ENCODE data around the gene MYL7. TPM values are rescaled to one million over a fixed set of nuclear protein-coding genes. Genes with fewer than 3 reads are reported as not detected.

MYL7 gene
- total RNA-seq, 1 experiment from 2014 or later: 5.7 TPM

GRCh38 chr7:44183386-44183785 is 42.3 kb upstream of the MYL7 start:
- H3T11ph ChIP-seq (ENCODE audit: low read length): no peak overlapping the region
- H2BK15ac ChIP-seq (ENCODE audit: low read depth, low read length): no peak overlapping the region
- no peak overlapping the region for H2BK5ac ChIP-seq (ENCODE audit: insufficient read length, low read length)
- no peaks in the 10 kb centered on the region for H3K27me3 ChIP-seq (ENCODE audit: insufficient read depth, low read length)
- no peaks in the 10 kb centered on the region for H3K23me2 ChIP-seq (ENCODE audit: insufficient read length, low read depth, low read length, poor library complexity, severe bottlenecking)
- no peaks in the 10 kb centered on the region for H3K79me2 ChIP-seq (ENCODE audit: insufficient read depth, low read length)
- no peaks in the 10 kb centered on the region for H3K4me1 ChIP-seq (ENCODE audit: insufficient read depth, low read length)
- no peak overlapping the region for H2BK20ac ChIP-seq (ENCODE audit: low read depth, low read length, poor library complexity, severe bottlenecking)
- no peak overlapping the region for H4K8ac ChIP-seq (replicated peaks; ENCODE audit: insufficient read length, low read depth, low read length)
- no peak overlapping the region for H3K4me2 ChIP-seq (ENCODE audit: insufficient read depth, insufficient read length, low read length)
- no peak overlapping the region for H3K18ac ChIP-seq (ENCODE audit: insufficient read length, low read depth, low read length)
- peaks cover 7% of the 10 kb centered on the region for H3K9me3 ChIP-seq (ENCODE audit: control insufficient read depth, low read depth, low read length)
- H4K20me1 ChIP-seq (ENCODE audit: control insufficient read depth, insufficient read depth, insufficient read length): no peaks in the 10 kb centered on the region
- WGBS (ENCODE audit: extremely low coverage, insufficient read length, low lambda C conversion rate): no CpG with 5 or more reads among the region's 2 CpGs
- H2BK12ac ChIP-seq (ENCODE audit: insufficient read length, low read depth, low read length): no peak overlapping the region
- Mint-ChIP-seq H3K4me1 (peaks cover 18 to 24% of the 10 kb centered on the region in 2 experiments), H3K27ac (no peak overlapping the region), H3K4me3 (no peak overlapping the region), H3K36me3 (ENCODE audit: insufficient read depth in 1 of 3, low read depth in 3 of 3) (peaks cover 0 to 7% (median 2%) of the 10 kb centered on the region in 3 experiments; a peak in 2 of 7 replicates), H3K9me3 (peaks cover 11 to 12% of the 10 kb centered on the region in 2 experiments; a peak in 4 of 5 replicates), H3K27me3 (ENCODE audit: low read depth) (peaks cover 17% of the 10 kb centered on the region)
- no peak overlapping the region for H4K91ac ChIP-seq (ENCODE audit: insufficient read length, low read depth, low read length)
- H2AFZ ChIP-seq (ENCODE audit: low read length): no peak overlapping the region
- no peaks in the 10 kb centered on the region for H3K79me1 ChIP-seq (ENCODE audit: insufficient read depth, low read depth, low read length, poor library complexity, severe bottlenecking)
- H4K5ac ChIP-seq (ENCODE audit: insufficient read length, low read depth, low read length): no peak overlapping the region
- H3K9ac ChIP-seq (ENCODE audit: extremely low read depth, insufficient read length, low read length): no peak overlapping the region
- no peak overlapping the region for H3K4ac ChIP-seq (ENCODE audit: low read depth, low read length)
- no peak overlapping the region for H3K27ac ChIP-seq (ENCODE audit: insufficient read length, low read depth, low read length)
- no peak overlapping the region for H3K56ac ChIP-seq (ENCODE audit: insufficient read length, low read depth, low read length)
- no peak overlapping the region for H2BK120ac ChIP-seq (ENCODE audit: low read depth, low read length, poor library complexity, severe bottlenecking)
- TF ChIP-seq CTCF (conservative IDR thresholded peaks at IDR 0.05): 0 out of 3 replicates have a peak, but pooled peaks have one; percentile 18
- no peak overlapping the region for H3K23ac ChIP-seq (ENCODE audit: insufficient read length, low read depth, low read length)
- no peak overlapping the region for H3K14ac ChIP-seq (ENCODE audit: insufficient read depth, low read length)
- no peak overlapping the region for H2AK5ac ChIP-seq (ENCODE audit: insufficient read length, low read length)
- no peak for DNase-seq

All from H9 (cell line).